ENCODE data around the gene CYP4F8.

DNA sequence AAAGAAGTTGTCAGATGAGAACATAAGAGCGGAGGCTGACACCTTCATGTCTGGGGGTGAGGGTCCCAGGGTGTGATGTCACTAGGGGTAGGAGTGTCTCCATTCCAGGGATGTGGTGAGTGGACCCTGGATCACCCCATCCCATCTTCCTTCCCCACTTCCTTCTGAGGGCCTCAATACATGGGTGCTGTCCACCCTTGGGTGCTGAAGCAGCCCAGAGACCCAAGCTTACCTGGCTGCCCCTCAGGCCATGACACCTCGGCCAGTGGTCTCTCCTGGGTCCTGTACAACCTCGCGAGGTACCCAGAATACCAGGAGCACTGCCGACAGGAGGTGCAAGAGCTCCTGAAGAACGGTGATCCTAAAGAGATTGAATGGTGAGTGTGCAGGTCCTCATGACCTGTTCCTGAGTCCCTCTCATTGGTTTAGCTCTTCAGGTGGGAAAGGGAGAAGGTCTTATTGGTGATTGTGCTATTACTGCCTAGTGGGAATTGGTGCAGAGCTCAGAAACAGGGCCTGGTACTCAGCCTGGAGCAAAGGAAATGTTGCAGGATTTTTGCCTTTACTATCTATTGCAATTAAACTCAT, 37.7 kb upstream of the CYP4F8 start:
- TF ChIP-seq POLR2AphosphoS5 (IDR thresholded peaks at IDR 0.05; ENCODE audit: borderline replicate concordance, low read depth, low read length) (no peak), EZH2 (IDR thresholded peaks at IDR 0.05) (no peak), FOXP2 (optimal IDR thresholded peaks at IDR 0.05; ENCODE audit: control extremely low read depth, extremely low read length, insufficient read depth) (no peak)
